MM.1S (cell line): ENCODE results near the gene PRKCE.

Experiments
- DNase-seq: peaks from one replicate; pipeline ENCODE4 v3.0.0-alpha.2; 2015
- H2AFZ ChIP-seq: fragments of 300-600 bp; sonication (generic); 2 replicates; pipeline ENCODE4 v1.6.0; 2016; ENCODE audit warnings: antibody characterized with exemption, low read length
- H3F3A ChIP-seq: fragments of 300-600 bp; sonication (generic); 2 replicates; pipeline ENCODE4 v1.6.1; 2016; ENCODE audit warnings: mild to moderate bottlenecking, antibody characterized with exemption, low read length, moderate library complexity, mixed read lengths; ENCODE audit not compliant: insufficient read depth
- H3K27ac ChIP-seq: fragments of 300-600 bp; sonication (generic); 2 replicates; pipeline ENCODE4 v1.5.1; 2016; ENCODE audit warnings: mild to moderate bottlenecking, low read length
- H3K27me3 ChIP-seq: fragments of 300-600 bp; sonication (generic); replicated peaks from 2 replicates; pipeline ENCODE4 v1.6.0; 2016; ENCODE audit warnings: low read length; ENCODE audit not compliant: insufficient read depth
- H3K36me3 ChIP-seq: fragments of 300-600 bp; sonication (generic); replicated peaks from 2 replicates; pipeline ENCODE4 v1.6.1; 2016; ENCODE audit warnings: mild to moderate bottlenecking, low read length, mixed read lengths; ENCODE audit not compliant: insufficient read depth
- H3K4me1 ChIP-seq: fragments of 300-600 bp; sonication (generic); 2 replicates; pipeline ENCODE4 v1.6.1; 2016; ENCODE audit warnings: low read length, mixed read lengths
- H3K4me2 ChIP-seq: fragments of 300-600 bp; sonication (generic); 2 replicates; pipeline ENCODE4 v1.6.0; 2016; ENCODE audit warnings: low read depth, low read length
- H3K4me3 ChIP-seq: fragments of 300-600 bp; sonication (generic); 2 replicates; pipeline ENCODE4 v1.5.1; 2016; ENCODE audit warnings: low read length, mixed read lengths
- H3K79me2 ChIP-seq: fragments of 300-600 bp; sonication (generic); 2 replicates; pipeline ENCODE4 v1.6.1; 2016; ENCODE audit warnings: mixed run types, low read length, mixed read lengths
- H3K9ac ChIP-seq: fragments of 300-600 bp; sonication (generic); 2 replicates; pipeline ENCODE4 v1.6.1; 2016; ENCODE audit warnings: low read length, mixed read lengths
- H3K9me2 ChIP-seq: fragments of 300-600 bp; sonication (generic); replicated peaks from 2 replicates; pipeline ENCODE4 v1.6.1; 2016; ENCODE audit warnings: mild to moderate bottlenecking, low read length, mixed read lengths; ENCODE audit not compliant: insufficient read depth
- H3K9me3 ChIP-seq: fragments of 300-600 bp; sonication (generic); replicated peaks from 2 replicates; pipeline ENCODE4 v1.6.1; 2016; ENCODE audit warnings: mild to moderate bottlenecking, low read length, mixed read lengths; ENCODE audit not compliant: insufficient read depth
- H4K20me1 ChIP-seq: fragments of 300-600 bp; sonication (generic); 2 replicates; pipeline ENCODE4 v1.6.1; 2016; ENCODE audit warnings: mild to moderate bottlenecking, low read length, moderate library complexity, mixed read lengths; ENCODE audit not compliant: insufficient read depth
- EZH2 ChIP-seq: fragments of 300-600 bp; sonication (generic); optimal IDR thresholded peaks from 2 replicates; pipeline ENCODE3; 2017; ENCODE audit warnings: low read depth, mild to moderate bottlenecking, antibody characterized with exemption, low read length, mixed read lengths
- EZH2phosphoT487 ChIP-seq: fragments of 300-600 bp; sonication (generic); IDR thresholded peaks from 2 replicates; pipeline ENCODE4 v1.6.1; 2018; ENCODE audit warnings: antibody characterized with exemption, low read length
- TF ChIP-seq, protein P1 (sequence below): fragments of 300-600 bp; sonication (generic); IDR thresholded peaks from 2 replicates; pipeline ENCODE4 v1.5.1; 2016; ENCODE audit warnings: antibody characterized with exemption, low read length, mixed read lengths

PRKCE gene

GRCh38 chr2:46003903-46004473 lies 352.5 kb downstream of the PRKCE start:
- Histone ChIP-seq H3K27me3 (no peaks in the 10 kb centered on the region), H3F3A (no peaks in the 10 kb centered on the region), H4K20me1 (no peaks in the 10 kb centered on the region), H3K4me3 (no peak overlapping the region), H3K9me2 (no peaks in the 10 kb centered on the region), H3K4me2 (no peak overlapping the region), H3K4me1 (peaks cover 9% of the 10 kb centered on the region), H3K36me3 (no peaks in the 10 kb centered on the region), H3K79me2 (no peaks in the 10 kb centered on the region), H3K9me3 (no peaks in the 10 kb centered on the region), H2AFZ (no peak overlapping the region), H3K27ac (no peak overlapping the region), H3K9ac (no peak overlapping the region)
- no peak for DNase-seq
- TF ChIP-seq EZH2phosphoT487: no peak
- TF ChIP-seq, protein P1, sequence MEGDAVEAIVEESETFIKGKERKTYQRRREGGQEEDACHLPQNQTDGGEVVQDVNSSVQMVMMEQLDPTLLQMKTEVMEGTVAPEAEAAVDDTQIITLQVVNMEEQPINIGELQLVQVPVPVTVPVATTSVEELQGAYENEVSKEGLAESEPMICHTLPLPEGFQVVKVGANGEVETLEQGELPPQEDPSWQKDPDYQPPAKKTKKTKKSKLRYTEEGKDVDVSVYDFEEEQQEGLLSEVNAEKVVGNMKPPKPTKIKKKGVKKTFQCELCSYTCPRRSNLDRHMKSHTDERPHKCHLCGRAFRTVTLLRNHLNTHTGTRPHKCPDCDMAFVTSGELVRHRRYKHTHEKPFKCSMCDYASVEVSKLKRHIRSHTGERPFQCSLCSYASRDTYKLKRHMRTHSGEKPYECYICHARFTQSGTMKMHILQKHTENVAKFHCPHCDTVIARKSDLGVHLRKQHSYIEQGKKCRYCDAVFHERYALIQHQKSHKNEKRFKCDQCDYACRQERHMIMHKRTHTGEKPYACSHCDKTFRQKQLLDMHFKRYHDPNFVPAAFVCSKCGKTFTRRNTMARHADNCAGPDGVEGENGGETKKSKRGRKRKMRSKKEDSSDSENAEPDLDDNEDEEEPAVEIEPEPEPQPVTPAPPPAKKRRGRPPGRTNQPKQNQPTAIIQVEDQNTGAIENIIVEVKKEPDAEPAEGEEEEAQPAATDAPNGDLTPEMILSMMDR: no peak
- TF ChIP-seq EZH2: no peak

- H3K9me2 ChIP-seq: no peaks in the 10 kb centered on the region
- H4K20me1 ChIP-seq: no peaks in the 10 kb centered on the region
- no peaks in the 10 kb centered on the region for H3K27me3 ChIP-seq
- no peak overlapping the region for H2AFZ ChIP-seq
- no peak overlapping the region for H3K4me3 ChIP-seq
- no peaks in the 10 kb centered on the region for H3K9me3 ChIP-seq
- no peak overlapping the region for H3K4me2 ChIP-seq
- H3K36me3 ChIP-seq: no peaks in the 10 kb centered on the region
- no peaks in the 10 kb centered on the region for H3F3A ChIP-seq
- DNase-seq: no peak
- peaks cover 21% of the 10 kb centered on the region for H3K4me1 ChIP-seq
- H3K27ac ChIP-seq: no peak overlapping the region
- H3K9ac ChIP-seq: no peak overlapping the region
- TF ChIP-seq, protein P1: no peak
- no peak for TF ChIP-seq EZH2phosphoT487
- TF ChIP-seq EZH2: no peak
- no peaks in the 10 kb centered on the region for H3K79me2 ChIP-seq
Measured at GRCh38 chr2:46006473-46007025, 355.1 kb downstream of the PRKCE start.

DNA sequence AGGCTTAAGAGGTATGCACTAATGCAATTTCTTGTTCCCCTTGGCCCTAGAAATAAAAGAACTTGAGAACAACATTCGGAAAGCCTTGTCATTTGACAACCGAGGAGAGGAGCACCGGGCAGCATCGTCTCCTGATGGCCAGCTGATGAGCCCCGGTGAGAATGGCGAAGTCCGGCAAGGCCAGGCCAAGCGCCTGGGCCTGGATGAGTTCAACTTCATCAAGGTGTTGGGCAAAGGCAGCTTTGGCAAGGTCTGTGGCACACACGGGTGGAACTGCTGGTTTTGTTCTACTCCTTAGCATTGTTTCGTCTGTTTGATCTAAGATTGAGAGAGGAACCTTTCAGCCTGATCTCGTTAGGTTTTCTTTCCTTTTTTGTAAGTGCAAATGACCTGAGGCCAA lies 355.9 kb downstream of the PRKCE start:
- Histone ChIP-seq H3K9me3 (no peaks in the 10 kb centered on the region), H3K27ac (no peak overlapping the region), H3K4me3 (no peak overlapping the region), H4K20me1 (no peaks in the 10 kb centered on the region), H3K4me1 (peaks cover 21% of the 10 kb centered on the region), H3K9ac (no peak overlapping the region), H3K79me2 (no peaks in the 10 kb centered on the region), H3K4me2 (no peak overlapping the region), H2AFZ (no peak overlapping the region), H3K9me2 (no peaks in the 10 kb centered on the region), H3F3A (no peaks in the 10 kb centered on the region), H3K36me3 (no peaks in the 10 kb centered on the region), H3K27me3 (no peaks in the 10 kb centered on the region)
- TF ChIP-seq, protein P1: no peak
- TF ChIP-seq EZH2 (no peak), EZH2phosphoT487 (no peak)
- DNase-seq: no peak
